ENCODE measurements around the gene ZNF219.
"Not testable (repeated sequence)": the region's sequence is repeated elsewhere in the genome, so short reads cannot be mapped to it uniquely, and the experiment has no call there.

The ZNF219 gene

DNA sequence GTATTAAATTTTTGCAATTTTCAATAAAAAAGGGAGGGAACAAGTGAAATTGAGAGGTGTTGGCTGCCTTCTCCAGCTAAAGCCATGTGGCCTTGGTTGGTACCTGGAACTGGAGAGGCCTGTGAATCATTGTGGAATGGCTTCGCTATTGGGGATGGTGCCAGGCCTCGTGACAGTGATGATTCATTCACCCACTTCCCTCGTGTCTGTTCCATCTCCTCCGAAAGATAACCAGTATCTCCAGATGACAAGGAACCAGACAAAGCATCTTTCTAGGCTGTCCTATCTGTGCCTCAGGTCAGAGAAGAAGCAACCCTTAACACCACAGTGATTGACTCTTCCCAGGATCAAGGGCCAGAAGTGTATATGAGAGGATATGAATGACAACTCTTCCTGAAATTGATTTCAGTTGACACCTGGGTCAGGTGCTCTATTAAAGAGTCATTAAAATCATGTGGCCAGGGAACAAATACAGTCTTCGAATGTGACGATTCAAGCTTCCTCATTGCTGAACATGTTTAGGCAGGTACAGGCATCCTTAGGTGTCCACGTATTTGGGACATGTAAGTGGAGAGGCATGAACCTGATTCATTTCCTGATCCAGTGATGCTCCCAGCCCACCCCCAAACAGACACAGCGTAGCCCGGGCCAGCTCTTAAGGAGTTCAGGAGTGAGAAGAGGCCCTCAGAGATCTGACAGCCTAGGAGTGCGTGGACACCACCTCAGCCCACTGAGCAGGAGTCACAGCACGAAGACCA, 56.6 kb downstream of the ZNF219 start, which contains the start of gene RNASE7:
Gene RNASE7, plus strand, starts transcription at position 687 of the 758 bp plus-strand sequence. CDS start 631 bp downstream, outside the sequence.
- no peak for DNase-seq

DNA sequence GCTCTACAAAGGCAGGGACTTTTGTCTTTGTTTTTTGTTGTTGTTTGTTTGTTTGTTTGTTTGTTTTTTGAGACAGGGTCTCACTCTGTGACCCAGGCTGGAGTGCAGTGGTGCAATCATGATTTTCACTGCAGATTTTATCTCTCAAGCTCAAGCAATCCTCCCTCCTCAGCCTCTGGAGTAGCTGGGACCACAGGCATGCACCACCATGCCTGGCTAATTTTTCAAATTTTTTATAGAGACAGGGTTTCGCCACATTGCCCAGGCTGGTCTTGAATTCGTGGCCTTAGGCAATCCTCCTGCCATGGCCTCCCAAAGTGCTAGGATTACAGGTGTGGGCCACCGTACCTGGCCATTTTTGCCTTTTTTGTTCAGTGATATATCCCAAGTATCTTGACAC, 57.5 kb downstream of the ZNF219 start:
- DNase-seq: not testable (repeated sequence)

DNA sequence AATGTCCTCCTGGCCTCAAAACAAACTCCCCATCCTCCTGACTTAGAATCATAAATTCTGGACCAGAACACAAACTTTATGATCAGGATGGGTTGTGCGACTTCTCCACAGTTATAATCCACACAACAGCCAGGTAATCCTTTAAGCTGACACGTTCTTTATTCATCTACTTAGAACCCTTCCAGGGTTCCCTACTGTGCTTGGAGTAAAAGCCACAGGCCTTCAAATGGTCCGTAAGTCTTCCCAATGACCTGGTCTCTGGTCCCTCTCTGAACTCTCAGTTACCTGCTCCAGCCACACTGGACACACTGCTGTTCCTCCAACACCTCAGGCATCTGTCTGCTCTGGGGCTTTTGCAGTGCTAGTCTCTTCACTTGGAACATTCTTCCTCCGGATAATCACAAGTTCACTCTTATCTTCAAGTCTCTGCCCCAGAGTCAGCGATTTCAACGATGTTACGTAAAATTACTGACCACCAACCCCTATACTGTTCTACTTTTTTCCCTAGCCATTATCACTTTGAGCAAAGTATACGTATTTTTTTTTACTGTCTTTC, 58.0 kb downstream of the ZNF219 start:
- no peak for DNase-seq

All from CD4-positive, alpha-beta T cell treated with Interleukin-4 for 1 hour (primary cell).